Left kidney (tissue), 2 donors: ENCODE measurements around the gene DOLPP1. TPM values are rescaled to one million over a fixed set of nuclear protein-coding genes. Genes with fewer than 3 reads are reported as not detected.

Experiments
- DNase-seq: peaks from one replicate; pipeline ENCODE4 v3.0.0-alpha.2; 2013
- polyA plus RNA-seq: library from polyadenylated mRNA; unstranded; fragments of 120-200 nt; gene quantifications from one replicate; pipeline ENCODE4 v1.2.1, GENCODE V29; 2013; ENCODE audit not compliant: insufficient read length

Gene DOLPP1
- polyA plus RNA-seq, 1 donor, result 20.2 TPM

DNA sequence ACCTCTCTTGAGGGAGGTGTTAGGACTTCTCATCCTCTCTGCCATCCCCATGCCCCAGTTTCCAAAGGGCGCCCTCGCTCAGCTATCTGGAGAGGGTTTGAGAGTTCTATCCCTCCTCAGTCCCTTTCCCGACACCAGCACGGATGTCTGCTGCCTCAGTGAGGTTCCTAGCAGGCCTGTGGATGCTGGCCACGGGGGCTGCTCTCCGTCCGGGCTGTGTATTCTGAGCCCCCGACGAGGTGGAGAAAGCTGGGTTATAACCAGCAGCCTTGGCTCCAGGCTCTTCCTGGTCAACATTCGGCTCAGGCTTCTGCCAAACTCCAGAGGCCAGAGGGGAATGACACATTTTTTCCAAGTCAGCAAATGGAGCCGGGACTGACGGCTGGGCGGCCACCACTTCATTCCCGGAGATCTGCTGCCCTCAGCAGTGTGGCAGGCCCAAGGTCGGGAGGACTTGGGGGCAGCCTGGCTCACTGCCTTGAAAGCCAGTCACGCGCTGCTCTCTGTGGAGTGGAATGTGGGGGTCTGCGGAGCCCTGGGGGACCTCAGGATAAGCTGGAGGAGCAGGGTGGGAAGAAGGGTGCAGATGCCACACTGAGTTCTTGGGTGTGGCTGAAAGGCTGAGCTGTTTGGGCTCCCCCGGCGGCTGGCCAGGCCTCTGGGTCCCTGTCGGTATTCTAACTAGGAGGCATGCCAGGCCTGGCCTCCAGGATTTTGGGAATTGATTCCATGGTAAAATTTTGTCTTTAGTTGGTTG is 57.7 kb downstream of the DOLPP1 start:
- no peak for DNase-seq

DNA sequence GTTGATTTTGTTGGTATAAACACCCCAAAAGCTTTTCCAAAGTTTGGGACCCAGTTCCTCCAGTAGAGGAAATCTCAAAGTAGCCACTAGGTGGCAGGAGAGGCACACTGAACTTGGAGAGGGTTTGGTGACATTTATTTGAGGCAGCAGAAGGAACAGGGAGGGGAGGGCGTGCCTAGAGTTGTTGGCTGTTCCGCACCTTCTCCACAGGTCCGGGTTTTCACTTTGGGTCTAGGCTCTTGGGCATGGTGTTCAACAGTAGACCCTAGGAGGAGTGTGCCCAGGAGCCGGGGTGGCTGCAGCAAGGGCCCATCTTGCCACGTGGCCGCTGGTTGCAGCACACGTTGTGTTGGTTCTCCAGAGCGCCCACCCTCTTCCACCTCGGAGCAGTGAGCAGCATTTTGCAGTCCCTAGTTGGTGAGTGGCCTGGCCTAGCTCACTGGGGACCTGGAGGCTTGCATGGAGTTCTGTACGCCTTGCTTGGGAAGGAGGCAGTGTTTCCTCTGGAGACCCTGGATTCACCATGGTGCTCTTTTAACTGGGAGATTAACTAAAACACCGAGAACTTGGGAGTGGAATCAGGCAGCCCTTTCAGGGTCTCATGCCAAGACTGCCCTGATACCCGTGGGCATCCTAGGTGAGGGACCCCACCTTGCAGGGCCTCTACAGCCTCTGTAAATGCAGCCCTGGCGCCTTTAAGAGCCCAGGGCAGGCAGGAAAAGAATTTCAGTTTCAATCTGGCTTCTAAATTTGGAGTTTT is 58.5 kb downstream of the DOLPP1 start:
- peak; percentile 91 for DNase-seq

DNA sequence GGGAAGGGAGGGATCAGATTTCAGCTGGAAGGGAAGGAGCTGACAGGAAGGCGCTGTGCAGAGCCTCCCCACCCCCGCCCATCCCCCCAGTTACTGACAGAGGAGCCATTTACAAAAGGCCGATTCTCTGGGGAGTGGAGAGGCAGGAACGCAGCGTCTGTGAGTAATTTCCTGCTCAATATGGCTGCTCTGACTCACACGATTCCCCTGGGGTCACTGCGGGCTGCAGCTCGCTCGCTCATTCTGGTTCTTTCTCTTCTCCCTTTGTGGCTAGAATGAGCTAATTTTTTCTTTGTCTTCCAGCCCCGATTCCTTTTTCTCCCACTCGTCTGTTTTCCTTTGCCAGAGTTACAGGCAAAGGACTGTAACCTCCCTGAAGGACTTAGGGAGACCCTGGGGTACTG is 59.1 kb downstream of the DOLPP1 start:
- peak; percentile 97 for DNase-seq

Other genes starting within 250 kb of the DOLPP1 start
- gene KYAT1, start 199.2 kb upstream of the DOLPP1 start, polyA plus RNA-seq, result 23.0 TPM
- gene LRRC8A, start 199.0 kb upstream of the DOLPP1 start, polyA plus RNA-seq, result 24.2 TPM
- 63.9 TPM for gene PHYHD1, start 160.1 kb upstream of the DOLPP1 start, polyA plus RNA-seq
- gene DOLK, start 133.5 kb upstream of the DOLPP1 start, polyA plus RNA-seq, result 14.4 TPM
- gene NUP188, start 133.4 kb upstream of the DOLPP1 start, polyA plus RNA-seq, result 53.9 TPM
- 111 TPM for gene SH3GLB2, start 52.8 kb upstream of the DOLPP1 start, polyA plus RNA-seq
- 18.8 TPM for gene MIGA2, start 44.5 kb upstream of the DOLPP1 start, polyA plus RNA-seq
- gene CRAT, start 29.7 kb downstream of the DOLPP1 start, polyA plus RNA-seq, result 39.2 TPM
- gene PTPA, start 30.3 kb downstream of the DOLPP1 start, polyA plus RNA-seq, result 104 TPM
- 6.6 TPM for gene IER5L, start 97.2 kb downstream of the DOLPP1 start, polyA plus RNA-seq